DND-41 (cell line): ENCODE data around the gene ITGB7.
"Not testable (repeated sequence)": the region's sequence is repeated elsewhere in the genome, so short reads cannot be mapped to it uniquely, and the experiment has no call there.

ENCODE experiments used
- ATAC-seq: fragments of 200-7000 bp; cut with Tn5 transposase; 3 replicates; pipeline ENCODE4 v1.9.1; 2021; ENCODE audit warnings: low read depth; ENCODE audit not compliant: insufficient read depth
- DNase-seq: peaks from one replicate; pipeline ENCODE4 v3.0.0-alpha.2; 2020
- H2AFZ ChIP-seq: 2 replicates; pipeline ENCODE4 v1.6.0; 2012; ENCODE audit warnings: low read depth, low read length
- H3K27ac ChIP-seq: 2 replicates; pipeline ENCODE4 v1.5.1; 2012; ENCODE audit warnings: low read length, inconsistent platforms
- H3K27me3 ChIP-seq: fragments of 200-600 bp; sonication (generic); 2 replicates; pipeline ENCODE4 v1.6.0; 2012; ENCODE audit warnings: low read length, mild to moderate bottlenecking, inconsistent platforms; ENCODE audit not compliant: insufficient read depth, poor library complexity
- H3K36me3 ChIP-seq: 2 replicates; pipeline ENCODE4 v1.5.1; 2012; ENCODE audit warnings: low read length, inconsistent platforms; ENCODE audit not compliant: insufficient read depth
- H3K4me1 ChIP-seq: 2 replicates; pipeline ENCODE4 v1.5.1; 2012; ENCODE audit warnings: mild to moderate bottlenecking, low read length; ENCODE audit not compliant: insufficient read depth
- H3K4me2 ChIP-seq: 2 replicates; pipeline ENCODE4 v1.6.0; 2012; ENCODE audit warnings: mild to moderate bottlenecking, moderate library complexity, low read length, inconsistent platforms; ENCODE audit not compliant: insufficient read depth
- H3K4me3 ChIP-seq, 2 experiments: fragments of 200-600 bp in 1 of 2; shearing (Covaris generic) in 1 of 2; 2 replicates each; pipeline ENCODE4 v1.5.1; 2012 to 2016; ENCODE audit warnings: inconsistent platforms in 2 of 2, low read length in 2 of 2, mild to moderate bottlenecking in 2 of 2, low read depth in 1 of 2, moderate library complexity in 1 of 2
- H3K79me2 ChIP-seq: 2 replicates; pipeline ENCODE4 v1.6.0; 2012; ENCODE audit warnings: low read length, inconsistent platforms; ENCODE audit not compliant: insufficient read depth
- H3K9ac ChIP-seq: 2 replicates; pipeline ENCODE4 v1.6.0; 2012; ENCODE audit warnings: low read depth, mild to moderate bottlenecking, inconsistent platforms, low read length, moderate library complexity
- H3K9me3 ChIP-seq: 2 replicates; pipeline ENCODE4 v1.5.1; 2012; ENCODE audit warnings: low read length, moderate library complexity, mild to moderate bottlenecking, inconsistent platforms; ENCODE audit not compliant: insufficient read depth, severe bottlenecking
- H4K20me1 ChIP-seq: 2 replicates; pipeline ENCODE4 v1.6.0; 2012; ENCODE audit warnings: low read length; ENCODE audit not compliant: insufficient read depth
- CTCF ChIP-seq: IDR thresholded peaks from 2 replicates; pipeline ENCODE4 v1.5.1; 2012; ENCODE audit warnings: borderline replicate concordance, low read length, moderate library complexity, mild to moderate bottlenecking; ENCODE audit not compliant: poor library complexity, severe bottlenecking; ENCODE audit errors: extremely low read depth
- EZH2 ChIP-seq: IDR thresholded peaks from 3 replicates; pipeline ENCODE4 v1.6.1; 2012; ENCODE audit warnings: borderline replicate concordance, low read depth, mild to moderate bottlenecking, moderate library complexity, low read length, inconsistent platforms; ENCODE audit not compliant: severe bottlenecking

Gene ITGB7

GRCh38 chr12:53204351-53204750 lies 2.7 kb downstream of the ITGB7 start:
- Histone ChIP-seq H3K27me3 (peaks cover 4% of the 10 kb centered on the region), H3K9ac (no peak overlapping the region), H3K4me2 (no peak overlapping the region), H3K36me3 (no peaks in the 10 kb centered on the region), H2AFZ (no peak overlapping the region), H3K9me3 (no peaks in the 10 kb centered on the region), H3K79me2 (no peaks in the 10 kb centered on the region), H4K20me1 (no peaks in the 10 kb centered on the region), H3K4me3 (no peak overlapping the region), H3K27ac (no peak overlapping the region), H3K4me1 (peaks cover 6% of the 10 kb centered on the region)
- no peak for DNase-seq
- TF ChIP-seq EZH2, result no peak
- ATAC-seq, result no peak

DNA sequence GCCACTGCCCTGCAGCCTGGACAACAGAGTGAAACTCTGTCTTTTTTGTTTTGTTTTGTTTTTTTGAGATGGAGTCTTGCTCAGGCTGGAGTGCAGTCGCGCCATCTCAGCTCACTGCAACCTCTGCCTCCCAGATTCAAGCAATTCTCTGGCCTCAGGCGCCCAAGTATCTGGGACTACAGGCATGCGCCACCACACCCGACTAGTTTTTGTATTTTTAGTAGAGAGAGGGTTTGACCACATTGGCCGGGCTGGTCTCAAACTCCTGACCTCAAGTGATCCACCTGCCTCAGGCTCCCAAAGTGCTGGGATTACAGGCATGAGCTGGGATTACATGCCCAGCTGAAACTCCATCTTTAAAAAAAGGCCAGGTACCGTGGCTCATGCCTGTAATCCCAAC lies 4.7 kb downstream of the ITGB7 start:
- not testable (repeated sequence) for DNase-seq, H3K9ac ChIP-seq, H3K9me3 ChIP-seq, H3K4me1 ChIP-seq, H3K79me2 ChIP-seq, H3K27me3 ChIP-seq, H4K20me1 ChIP-seq, H3K27ac ChIP-seq, H3K4me2 ChIP-seq, H3K4me3 ChIP-seq, ATAC-seq, H2AFZ ChIP-seq, H3K36me3 ChIP-seq

DNA sequence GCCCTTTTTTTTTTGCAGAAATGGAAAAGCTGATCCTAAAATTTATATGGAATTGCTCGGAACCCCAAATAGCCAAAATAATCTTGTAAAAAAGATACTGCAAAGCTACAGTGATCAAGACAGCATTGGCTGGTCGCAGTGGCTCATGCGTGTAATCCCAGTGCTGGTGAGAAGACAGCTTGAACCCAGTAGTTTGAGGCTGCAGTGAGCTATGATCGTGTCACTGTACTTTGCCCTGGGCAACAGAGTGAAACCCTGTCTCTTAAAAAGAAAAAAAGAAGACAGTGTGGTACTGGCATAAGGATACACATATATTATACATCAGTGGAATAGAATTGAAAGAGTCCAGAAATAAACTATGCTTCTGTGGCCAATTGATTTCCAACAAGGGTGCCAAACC lies 5.4 kb downstream of the ITGB7 start:
- Histone ChIP-seq H3K4me2 (no peak overlapping the region), H3K36me3 (no peaks in the 10 kb centered on the region), H3K27me3 (no peaks in the 10 kb centered on the region), H3K4me3 (no peak overlapping the region), H3K9me3 (no peaks in the 10 kb centered on the region), H3K27ac (no peak overlapping the region), H3K4me1 (peaks cover 5% of the 10 kb centered on the region; the same call in 1 of the 2 replicates), H4K20me1 (no peaks in the 10 kb centered on the region), H3K79me2 (no peaks in the 10 kb centered on the region), H3K9ac (no peak overlapping the region), H2AFZ (no peak overlapping the region)
- DNase-seq, result no peak
- no peak for TF ChIP-seq CTCF
- no peak for TF ChIP-seq EZH2
- no peak for ATAC-seq

DNA sequence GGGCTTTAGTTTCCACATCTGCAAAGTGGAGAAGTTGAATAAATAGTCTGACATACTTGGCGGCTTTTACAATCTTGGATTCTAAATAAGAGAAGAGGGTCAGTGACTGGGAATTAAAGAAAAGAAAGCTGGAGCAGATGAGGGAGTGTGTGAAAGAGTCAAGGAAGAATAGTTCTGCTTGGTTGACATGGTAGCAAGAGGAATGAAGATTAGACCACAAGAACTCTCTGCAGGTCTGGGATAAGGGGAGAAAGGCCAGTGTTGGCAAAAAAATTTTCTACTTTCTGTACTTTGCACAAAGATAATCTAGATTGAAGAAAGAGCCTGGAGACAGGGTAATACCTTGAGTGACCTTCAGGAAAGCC lies 5.9 kb downstream of the ITGB7 start:
- Histone ChIP-seq H3K4me3 (no peak overlapping the region), H4K20me1 (no peaks in the 10 kb centered on the region), H3K9ac (no peak overlapping the region), H3K9me3 (no peaks in the 10 kb centered on the region), H3K4me2 (no peak overlapping the region), H3K79me2 (no peaks in the 10 kb centered on the region), H3K36me3 (no peaks in the 10 kb centered on the region), H2AFZ (no peak overlapping the region), H3K27me3 (no peaks in the 10 kb centered on the region), H3K27ac (no peak overlapping the region), H3K4me1 (peaks cover 5% of the 10 kb centered on the region; the same call in 1 of the 2 replicates)
- no peak for ATAC-seq
- no peak for DNase-seq
- no peak for TF ChIP-seq CTCF
- TF ChIP-seq EZH2, result no peak
